Keratinocyte (primary cell): ENCODE results near the gene ECT2L. TPM values are rescaled to one million over a fixed set of nuclear protein-coding genes. Genes with fewer than 3 reads are reported as not detected.

Experiments used
- DNase-seq: peaks from one replicate; pipeline ENCODE4 v3.0.0-alpha.2; 2011; ENCODE audit warnings: low read depth, missing footprints, low spot score
- FAIRE-seq: peaks from 2 replicates; lab custom pipeline; 2011; peaks lifted over from hg19 to GRCh38; lab: Jason Lieb, UNC
- H2AFZ ChIP-seq: 2 replicates; pipeline ENCODE4 v1.6.0; 2012; ENCODE audit warnings: low read length, control low read depth, inconsistent platforms; ENCODE audit not compliant: control insufficient read depth
- H3K27ac ChIP-seq: 2 replicates; pipeline ENCODE4 v1.5.1; 2011; ENCODE audit warnings: low read length; ENCODE audit not compliant: control insufficient read depth, insufficient read depth
- H3K27me3 ChIP-seq: 3 replicates; pipeline ENCODE4 v1.6.0; 2011; ENCODE audit warnings: low read length; ENCODE audit not compliant: control insufficient read depth, insufficient read depth; ENCODE audit errors: extremely low read depth
- H3K36me3 ChIP-seq, 2 experiments: 2 replicates in 1 of 2; 3 replicates in 1 of 2; pipeline ENCODE4 v1.5.1; 2011; ENCODE audit warnings: low read length in 2 of 2, mild to moderate bottlenecking in 1 of 2; ENCODE audit not compliant: control insufficient read depth in 2 of 2, insufficient read depth in 2 of 2; ENCODE audit errors: extremely low read depth in 1 of 2
- H3K4me1 ChIP-seq: 3 replicates; pipeline ENCODE4 v1.5.1; 2011; ENCODE audit warnings: low read length; ENCODE audit not compliant: control insufficient read depth, insufficient read depth; ENCODE audit errors: extremely low read depth
- H3K4me2 ChIP-seq: 3 replicates; pipeline ENCODE4 v1.6.0; 2011; ENCODE audit warnings: low read depth, low read length; ENCODE audit not compliant: control insufficient read depth, insufficient read depth; ENCODE audit errors: extremely low read depth
- H3K4me3 ChIP-seq, 3 experiments: fragments of 200-600 bp in 1 of 3; sonication (generic) in 1 of 3; 2 replicates in 2 of 3; 3 replicates in 1 of 3; pipeline ENCODE4 v1.5.1; 2011 to 2016; ENCODE audit warnings: low read length in 3 of 3, mild to moderate bottlenecking in 3 of 3, control low read depth in 2 of 3, inconsistent platforms in 1 of 3, low read depth in 1 of 3, mixed read lengths in 1 of 3, mixed run types in 1 of 3, moderate library complexity in 1 of 3; ENCODE audit not compliant: control insufficient read depth in 2 of 3, insufficient read depth in 2 of 3; ENCODE audit errors: extremely low read depth in 1 of 3
- H3K79me2 ChIP-seq: 2 replicates; pipeline ENCODE4 v1.6.0; 2012; ENCODE audit warnings: low read length; ENCODE audit not compliant: control insufficient read depth, insufficient read depth
- H3K9ac ChIP-seq: 3 replicates; pipeline ENCODE4 v1.6.0; 2011; ENCODE audit warnings: low read length; ENCODE audit not compliant: control insufficient read depth, insufficient read depth; ENCODE audit errors: extremely low read depth
- H3K9me1 ChIP-seq: 3 replicates; pipeline ENCODE4 v1.6.0; 2011; ENCODE audit warnings: low read length; ENCODE audit not compliant: control insufficient read depth, insufficient read depth; ENCODE audit errors: extremely low read depth
- H3K9me3 ChIP-seq: 2 replicates; pipeline ENCODE4 v1.5.1; 2012; ENCODE audit warnings: low read depth, low read length; ENCODE audit not compliant: control insufficient read depth
- H4K20me1 ChIP-seq: 3 replicates; pipeline ENCODE4 v1.6.0; 2011; ENCODE audit warnings: low read length; ENCODE audit not compliant: control insufficient read depth, insufficient read depth; ENCODE audit errors: extremely low read depth
- CTCF ChIP-seq, 3 experiments: IDR thresholded peaks in 1 of 3; conservative IDR thresholded peaks in 1 of 3; optimal IDR thresholded peaks in 1 of 3; 2 replicates in 2 of 3; 3 replicates in 1 of 3; pipeline versions ENCODE3 to v1.5.1; 2011; ENCODE audit warnings: low read length in 3 of 3, mild to moderate bottlenecking in 3 of 3, moderate library complexity in 2 of 3, control low read depth in 1 of 3, inconsistent platforms in 1 of 3; ENCODE audit not compliant: insufficient read depth in 2 of 3; ENCODE audit errors: extremely low read depth in 1 of 3
- EZH2 ChIP-seq: IDR thresholded peaks from one replicate; pipeline ENCODE4 v1.6.1; 2012; ENCODE audit warnings: inconsistent platforms, mild to moderate bottlenecking, low read length, moderate library complexity
- dilution Hi-C: fragments of 300-500 bp; cut with MboI; formaldehyde crosslinking; loops from one replicate; pipeline ENCODE4 v1.7.0; 2020; ENCODE audit warnings: low sequenced_read_pairs; ENCODE audit not compliant: extremely low pct_ligation_motif_present
- polyA plus RNA-seq, 5 experiments: library from polyadenylated mRNA; depleted of rRNA in 3 of 5; stranded (reverse) in 3 of 5; stranded (forward) in 1 of 5; unstranded in 1 of 5; fragments of >200 nt; gene quantifications; 1 replicate in 1 of 5; 2 replicates in 3 of 5; 3 replicates in 1 of 5; pipeline versions ENCODE4 v1.2.1 to v1.2.3, GENCODE V29; 2011 to 2012; ENCODE audit warnings: missing spikeins in 2 of 5, low read depth in 1 of 5, low replicate concordance in 1 of 5

The ECT2L gene
- polyA plus RNA-seq, 1 donor (not counting 4 experiments of a cell fraction or from before 2014, with no cell fraction given) = 0.01 TPM

- Histone ChIP-seq H3K9ac (no peak overlapping the region), H3K9me3 (no peaks in the 10 kb centered on the region), H3K9me1 (no peaks in the 10 kb centered on the region), H3K27me3 (no peaks in the 10 kb centered on the region), H2AFZ (no peak overlapping the region), H3K79me2 (no peaks in the 10 kb centered on the region), H3K4me2 (no peak overlapping the region), H3K36me3 (no peaks in the 10 kb centered on the region), H3K27ac (no peak overlapping the region), H3K4me3 (no peak overlapping the region), H4K20me1 (no peaks in the 10 kb centered on the region), H3K4me1 (peaks cover 4% of the 10 kb centered on the region)
- DNase-seq (no peak), FAIRE-seq (no peak)
- dilution Hi-C loops = no loop called here
- no peak for TF ChIP-seq CTCF (optimal IDR thresholded peaks at IDR 0.05 in 1 of 3, IDR thresholded peaks at IDR 0.05 in 1 of 3, conservative IDR thresholded peaks at IDR 0.05 in 1 of 3; ENCODE audit: extremely low read depth in 1 of 3, insufficient read depth in 2 of 3, low read length in 3 of 3)
- no peak for TF ChIP-seq EZH2
Observed at GRCh38 chr6:138856654-138857053, 60.8 kb downstream of the ECT2L start.

- dilution Hi-C loops = no loop called here
- Histone ChIP-seq H3K4me3 (no peak overlapping the region), H4K20me1 (no peaks in the 10 kb centered on the region)
Observed at GRCh38 chr6:138857775-138858174, 61.9 kb downstream of the ECT2L start.

More at GRCh38 chr6:138857775-138858174, 61.9 kb downstream of the ECT2L start:
- H3K4me1 ChIP-seq = no peaks in the 10 kb centered on the region
- no peaks in the 10 kb centered on the region for H3K27me3 ChIP-seq
- no peak overlapping the region for H2AFZ ChIP-seq
- H3K79me2 ChIP-seq = no peaks in the 10 kb centered on the region
- TF ChIP-seq CTCF (optimal IDR thresholded peaks at IDR 0.05 in 1 of 3, IDR thresholded peaks at IDR 0.05 in 1 of 3, conservative IDR thresholded peaks at IDR 0.05 in 1 of 3; ENCODE audit: extremely low read depth in 1 of 3, insufficient read depth in 2 of 3, low read length in 3 of 3) (no peak), EZH2 (no peak)
- H3K9me3 ChIP-seq = no peaks in the 10 kb centered on the region
- no peak overlapping the region for H3K4me2 ChIP-seq
- no peak for DNase-seq
- FAIRE-seq = no peak
- H3K9me1 ChIP-seq = no peaks in the 10 kb centered on the region
- no peak overlapping the region for H3K9ac ChIP-seq
- no peak overlapping the region for H3K27ac ChIP-seq
- no peaks in the 10 kb centered on the region for H3K36me3 ChIP-seq
